ENCODE data around the gene XYLT2.

XYLT2 gene

GRCh38 chr17:50308666-50309065, 37.3 kb upstream of the XYLT2 start:
- no peaks in the 10 kb centered on the region for H3K36me3 ChIP-seq (ENCODE audit: insufficient read depth, low read length)
- H2AFZ ChIP-seq (ENCODE audit: low read depth, low read length), result no peak overlapping the region
- H3K4me3 ChIP-seq (ENCODE audit: low read depth in 1 of 2, low read length in 2 of 2), result no peak overlapping the region
- TF ChIP-seq, protein P1, sequence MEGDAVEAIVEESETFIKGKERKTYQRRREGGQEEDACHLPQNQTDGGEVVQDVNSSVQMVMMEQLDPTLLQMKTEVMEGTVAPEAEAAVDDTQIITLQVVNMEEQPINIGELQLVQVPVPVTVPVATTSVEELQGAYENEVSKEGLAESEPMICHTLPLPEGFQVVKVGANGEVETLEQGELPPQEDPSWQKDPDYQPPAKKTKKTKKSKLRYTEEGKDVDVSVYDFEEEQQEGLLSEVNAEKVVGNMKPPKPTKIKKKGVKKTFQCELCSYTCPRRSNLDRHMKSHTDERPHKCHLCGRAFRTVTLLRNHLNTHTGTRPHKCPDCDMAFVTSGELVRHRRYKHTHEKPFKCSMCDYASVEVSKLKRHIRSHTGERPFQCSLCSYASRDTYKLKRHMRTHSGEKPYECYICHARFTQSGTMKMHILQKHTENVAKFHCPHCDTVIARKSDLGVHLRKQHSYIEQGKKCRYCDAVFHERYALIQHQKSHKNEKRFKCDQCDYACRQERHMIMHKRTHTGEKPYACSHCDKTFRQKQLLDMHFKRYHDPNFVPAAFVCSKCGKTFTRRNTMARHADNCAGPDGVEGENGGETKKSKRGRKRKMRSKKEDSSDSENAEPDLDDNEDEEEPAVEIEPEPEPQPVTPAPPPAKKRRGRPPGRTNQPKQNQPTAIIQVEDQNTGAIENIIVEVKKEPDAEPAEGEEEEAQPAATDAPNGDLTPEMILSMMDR (IDR thresholded peaks at IDR 0.05; ENCODE audit: borderline replicate concordance, extremely low read depth, low read length, poor library complexity, severe bottlenecking), result no peak
- no peak for TF ChIP-seq EZH2 (IDR thresholded peaks at IDR 0.05; ENCODE audit: borderline replicate concordance, low read depth, low read length, severe bottlenecking)
- H3K9ac ChIP-seq (ENCODE audit: low read depth, low read length), result no peak overlapping the region
- H3K4me2 ChIP-seq (ENCODE audit: insufficient read depth, low read length), result no peak overlapping the region
- DNase-seq (no peak), ATAC-seq (ENCODE audit: insufficient read depth, low read depth) (no peak)
- H3K27me3 ChIP-seq (ENCODE audit: insufficient read depth, low read length, poor library complexity), result peaks cover 31% of the 10 kb centered on the region
- no peaks in the 10 kb centered on the region for H3K79me2 ChIP-seq (ENCODE audit: insufficient read depth, low read length)
- no peaks in the 10 kb centered on the region for H3K4me1 ChIP-seq (ENCODE audit: insufficient read depth, low read length)
- H3K27ac ChIP-seq (ENCODE audit: low read length), result no peak overlapping the region
- H4K20me1 ChIP-seq (ENCODE audit: insufficient read depth, low read length), result 0 out of 2 replicates have a peak, but pooled peaks cover 3% of the 10 kb centered on the region
- H3K9me3 ChIP-seq (ENCODE audit: insufficient read depth, low read length, severe bottlenecking), result no peaks in the 10 kb centered on the region

GRCh38 chr17:50310455-50311111, 35.3 kb upstream of the XYLT2 start:
- Histone ChIP-seq H2AFZ (ENCODE audit: low read depth, low read length) (no peak overlapping the region), H3K9ac (ENCODE audit: low read depth, low read length) (no peak overlapping the region), H3K79me2 (ENCODE audit: insufficient read depth, low read length) (no peaks in the 10 kb centered on the region), H3K36me3 (ENCODE audit: insufficient read depth, low read length) (no peaks in the 10 kb centered on the region), H3K4me3 (ENCODE audit: low read depth in 1 of 2, low read length in 2 of 2) (no peak overlapping the region), H3K4me2 (ENCODE audit: insufficient read depth, low read length) (no peak overlapping the region), H3K27me3 (ENCODE audit: insufficient read depth, low read length, poor library complexity) (peaks cover 25% of the 10 kb centered on the region), H3K4me1 (ENCODE audit: insufficient read depth, low read length) (no peaks in the 10 kb centered on the region), H3K27ac (ENCODE audit: low read length) (no peak overlapping the region), H4K20me1 (ENCODE audit: insufficient read depth, low read length) (0 out of 2 replicates have a peak, but pooled peaks cover 3% of the 10 kb centered on the region), H3K9me3 (ENCODE audit: insufficient read depth, low read length, severe bottlenecking) (no peaks in the 10 kb centered on the region)
- DNase-seq (no peak), ATAC-seq (ENCODE audit: insufficient read depth, low read depth) (no peak)
- no peak for TF ChIP-seq EZH2 (IDR thresholded peaks at IDR 0.05; ENCODE audit: borderline replicate concordance, low read depth, low read length, severe bottlenecking)
- TF ChIP-seq, protein P1 (IDR thresholded peaks at IDR 0.05; ENCODE audit: borderline replicate concordance, extremely low read depth, low read length, poor library complexity, severe bottlenecking), result no peak

DNA sequence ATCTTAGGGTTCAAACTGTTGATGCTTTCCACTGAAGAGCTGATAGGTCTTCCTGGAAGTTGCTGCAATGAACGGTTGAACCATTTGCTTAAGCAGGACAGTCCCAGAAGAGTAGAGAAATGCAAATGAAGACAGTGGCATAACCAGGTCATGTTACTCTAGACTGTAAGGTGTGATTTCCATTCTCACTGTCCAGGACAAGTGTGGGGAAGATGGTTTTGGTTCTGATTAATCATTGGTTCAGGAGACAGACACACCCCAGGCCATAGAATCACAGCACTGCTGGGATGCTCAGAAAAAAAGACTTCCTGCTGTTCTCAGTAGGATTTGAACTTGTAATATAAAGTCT, 34.8 kb upstream of the XYLT2 start:
- no peak for ATAC-seq (ENCODE audit: insufficient read depth, low read depth)
- no peak overlapping the region for H3K4me2 ChIP-seq (ENCODE audit: insufficient read depth, low read length)
- no peak overlapping the region for H3K9ac ChIP-seq (ENCODE audit: low read depth, low read length)
- no peak overlapping the region for H3K4me3 ChIP-seq (ENCODE audit: low read depth in 1 of 2, low read length in 2 of 2)
- H3K9me3 ChIP-seq (ENCODE audit: insufficient read depth, low read length, severe bottlenecking), result no peaks in the 10 kb centered on the region
- no peak overlapping the region for H2AFZ ChIP-seq (ENCODE audit: low read depth, low read length)
- H3K4me1 ChIP-seq (ENCODE audit: insufficient read depth, low read length), result no peaks in the 10 kb centered on the region
- no peaks in the 10 kb centered on the region for H3K79me2 ChIP-seq (ENCODE audit: insufficient read depth, low read length)
- no peak overlapping the region for H3K27ac ChIP-seq (ENCODE audit: low read length)
- 0 out of 2 replicates have a peak, but pooled peaks cover 3% of the 10 kb centered on the region for H4K20me1 ChIP-seq (ENCODE audit: insufficient read depth, low read length)
- DNase-seq, result no peak
- no peaks in the 10 kb centered on the region for H3K36me3 ChIP-seq (ENCODE audit: insufficient read depth, low read length)
- no peak for TF ChIP-seq EZH2 (IDR thresholded peaks at IDR 0.05; ENCODE audit: borderline replicate concordance, low read depth, low read length, severe bottlenecking)
- TF ChIP-seq, protein P1 (IDR thresholded peaks at IDR 0.05; ENCODE audit: borderline replicate concordance, extremely low read depth, low read length, poor library complexity, severe bottlenecking), result no peak
- peaks cover 21% of the 10 kb centered on the region for H3K27me3 ChIP-seq (ENCODE audit: insufficient read depth, low read length, poor library complexity)

Measured in DND-41 (cell line).